GM23248 (cell line): Measurements from ENCODE around the gene ARL3.

Source experiments
- EZH2 ChIP-seq: fragments of 200-600 bp; sonication (generic); IDR thresholded peaks from 2 replicates; pipeline ENCODE4 v1.6.1; 2018; ENCODE audit warnings: antibody characterized with exemption, mild to moderate bottlenecking; ENCODE audit not compliant: insufficient read depth, poor library complexity, severe bottlenecking
- EZH2phosphoT487 ChIP-seq: fragments of 200-600 bp; sonication (generic); IDR thresholded peaks from 2 replicates; pipeline ENCODE4 v1.6.1; 2018; ENCODE audit warnings: antibody characterized with exemption, moderate library complexity, mild to moderate bottlenecking, low read depth; ENCODE audit not compliant: insufficient read depth

GRCh38 chr10:102678068-102678400 is 36.2 kb downstream of the ARL3 start:
- TF ChIP-seq EZH2: no peak
- no peak for TF ChIP-seq EZH2phosphoT487
